Small intestine (tissue), 7 donors: ENCODE results near the gene KLHL8. TPM values are rescaled to one million over a fixed set of nuclear protein-coding genes. Genes with fewer than 3 reads are reported as not detected.

Experiments used
- DNase-seq, 2 donors: peaks; one replicate each; pipeline versions ENCODE4 v3.0.0 to v3.0.0-alpha.2; 2013
- FAIRE-seq: peaks from 2 replicates; lab custom pipeline; 2012; peaks lifted over from hg19 to GRCh38; lab: Jason Lieb, UNC
- H3K27ac ChIP-seq, 3 donors: one replicate each; pipeline ENCODE4 v1.5.1; 2013; ENCODE audit warnings: low read length in 2 of 3, mild to moderate bottlenecking in 2 of 3, control low read depth in 1 of 3, inconsistent platforms in 1 of 3, low read depth in 1 of 3, moderate library complexity in 1 of 3
- H3K27me3 ChIP-seq, 3 donors: one replicate each; pipeline ENCODE4 v1.6.1; 2013; ENCODE audit warnings: low read length in 3 of 3, inconsistent platforms in 1 of 3; ENCODE audit not compliant: control insufficient read depth in 3 of 3, insufficient read depth in 3 of 3
- H3K36me3 ChIP-seq, 3 donors: one replicate each; pipeline ENCODE4 v1.6.1; 2013; ENCODE audit warnings: low read length in 3 of 3, inconsistent platforms in 1 of 3, low read depth in 1 of 3, mild to moderate bottlenecking in 1 of 3, moderate library complexity in 1 of 3; ENCODE audit not compliant: control insufficient read depth in 3 of 3, insufficient read depth in 2 of 3
- H3K4me1 ChIP-seq, 3 donors: one replicate each; pipeline ENCODE4 v1.6.1; 2013; ENCODE audit warnings: low read length in 2 of 3, inconsistent platforms in 1 of 3, low read depth in 1 of 3, mild to moderate bottlenecking in 1 of 3, moderate library complexity in 1 of 3; ENCODE audit not compliant: control insufficient read depth in 3 of 3, insufficient read depth in 2 of 3
- H3K4me3 ChIP-seq, 3 donors: one replicate each; pipeline ENCODE4 v1.5.1; 2013; ENCODE audit warnings: low read length in 3 of 3, control low read depth in 1 of 3, inconsistent platforms in 1 of 3, low read depth in 1 of 3, mild to moderate bottlenecking in 1 of 3, moderate library complexity in 1 of 3
- H3K9me3 ChIP-seq, 2 donors: one replicate each; pipeline ENCODE4 v1.6.1; 2013; ENCODE audit warnings: low read depth in 1 of 2, low read length in 1 of 2; ENCODE audit not compliant: control insufficient read depth in 2 of 2, insufficient read depth in 1 of 2
- WGBS, 3 donors: extraction: QIAGEN DNeasy Blood & Tissue Kit; methylation state at CpG; one replicate each; pipeline ENCODE4 v1.1.7; 2013; 5-methylcytosine and 5-hydroxymethylcytosine counted together
- polyA plus RNA-seq, 4 donors: library from polyadenylated mRNA; stranded (reverse) in 3 of 4; unstranded in 1 of 4; fragments of 200-250 nt in 3 of 4; fragments of 120-200 nt in 1 of 4; gene quantifications; one replicate each; pipeline versions ENCODE4 v1.2.1 to v1.2.3, GENCODE V29; 2013
- donor health status: healthy with polysubstance abuse.
- donor health status: control.
- donor health status: control.
- donor health status: Bipolar disorder and iron deficiency.
- donor health status: healthy.

KLHL8 gene
- polyA plus RNA-seq, 4 donors, result 5.4 to 19.5 (median 7.1) TPM

- H3K27me3 ChIP-seq, result no peaks in the 10 kb centered on the region
- FAIRE-seq, result no peak
- no peak overlapping the region for H3K27ac ChIP-seq
- H3K4me3 ChIP-seq, result no peak overlapping the region
- DNase-seq, result no peak
- no peaks in the 10 kb centered on the region for H3K4me1 ChIP-seq
- H3K36me3 ChIP-seq, result no peaks in the 10 kb centered on the region
- H3K9me3 ChIP-seq, result peaks cover 0 to 3% of the 10 kb centered on the region in 2 donors
- WGBS, 3 donors, result 84 to 94% (median 92%) methylated on average over 1 of the region's 1 CpG
These were observed 35.3 kb upstream of the KLHL8 start for GRCh38 chr4:87255755-87256154.

- FAIRE-seq, result no peak
- no peak for DNase-seq
- Histone ChIP-seq H3K4me3 (no peak overlapping the region), H3K36me3 (no peaks in the 10 kb centered on the region), H3K4me1 (no peaks in the 10 kb centered on the region), H3K27me3 (no peaks in the 10 kb centered on the region), H3K9me3 (peaks cover 0 to 3% of the 10 kb centered on the region in 2 donors), H3K27ac (no peak overlapping the region)
- 67 to 75% (median 70%) methylated on average over 6 of the region's 6 CpGs for WGBS, 3 donors
These were observed 30.7 kb upstream of the KLHL8 start for GRCh38 chr4:87251106-87251505.

- FAIRE-seq, result no peak
- Histone ChIP-seq H3K27me3 (no peaks in the 10 kb centered on the region), H3K36me3 (no peaks in the 10 kb centered on the region), H3K4me3 (no peak overlapping the region), H3K27ac (no peak overlapping the region), H3K9me3 (peaks cover 0 to 4% of the 10 kb centered on the region in 2 donors), H3K4me1 (no peaks in the 10 kb centered on the region)
- no peak for DNase-seq
- 86 to 88% (median 86%) methylated on average over 5 of the region's 5 CpGs for WGBS, 3 donors
These were observed 29.9 kb upstream of the KLHL8 start for GRCh38 chr4:87250294-87250693.

GRCh38 chr4:87249332-87250019, 29.1 kb upstream of the KLHL8 start:
- FAIRE-seq, result no peak
- WGBS, 3 donors, result 20 to 38% (median 23%) methylated on average over 2 of the region's 2 CpGs
- H3K9me3 ChIP-seq, result peaks cover 0 to 4% of the 10 kb centered on the region in 2 donors

GRCh38 chr4:87243426-87244053, 23.1 kb upstream of the KLHL8 start:
- H3K27me3 ChIP-seq, result no peaks in the 10 kb centered on the region
- FAIRE-seq, result no peak

More at GRCh38 chr4:87249332-87250019, 29.1 kb upstream of the KLHL8 start:
- Histone ChIP-seq H3K27ac (no peak overlapping the region), H3K4me1 (no peaks in the 10 kb centered on the region), H3K36me3 (no peaks in the 10 kb centered on the region), H3K4me3 (no peak overlapping the region), H3K27me3 (no peaks in the 10 kb centered on the region)
- DNase-seq, result peak in 1 of 2 donors; percentile 25

GRCh38 chr4:87241336-87241735, 20.9 kb upstream of the KLHL8 start:
- H3K4me1 ChIP-seq, result no peaks in the 10 kb centered on the region
- 9 to 54% (median 30%) methylated on average over 1 of the region's 1 CpG for WGBS, 3 donors
- DNase-seq, result no peak

More at GRCh38 chr4:87243426-87244053, 23.1 kb upstream of the KLHL8 start:
- Histone ChIP-seq H3K9me3 (peaks cover 0 to 10% of the 10 kb centered on the region in 2 donors), H3K36me3 (no peaks in the 10 kb centered on the region), H3K27ac (no peak overlapping the region), H3K4me1 (no peaks in the 10 kb centered on the region), H3K4me3 (no peak overlapping the region)
- DNase-seq, result no peak
- 87 to 91% (median 89%) methylated on average over 2 of the region's 2 CpGs for WGBS, 3 donors

GRCh38 chr4:87240341-87240740, 19.9 kb upstream of the KLHL8 start:
- Histone ChIP-seq H3K27ac (no peak overlapping the region), H3K4me1 (no peaks in the 10 kb centered on the region), H3K9me3 (peaks cover 0 to 7% of the 10 kb centered on the region in 2 donors), H3K27me3 (no peaks in the 10 kb centered on the region), H3K4me3 (no peak overlapping the region), H3K36me3 (no peaks in the 10 kb centered on the region)
- WGBS, 3 donors, result 17 to 33% (median 25%) methylated on average over 1 of the region's 1 CpG
- no peak for FAIRE-seq
- DNase-seq, result peak in 1 of 2 donors; percentile 26

More at GRCh38 chr4:87241336-87241735, 20.9 kb upstream of the KLHL8 start:
- Histone ChIP-seq H3K4me3 (no peak overlapping the region), H3K27me3 (no peaks in the 10 kb centered on the region), H3K9me3 (peaks cover 0 to 10% of the 10 kb centered on the region in 2 donors), H3K36me3 (no peaks in the 10 kb centered on the region), H3K27ac (no peak overlapping the region)
- no peak for FAIRE-seq

- Histone ChIP-seq H3K36me3 (no peaks in the 10 kb centered on the region), H3K27ac (no peak overlapping the region)
- DNase-seq, result no peak
These were observed 19.4 kb upstream of the KLHL8 start for GRCh38 chr4:87239821-87240220.

More at GRCh38 chr4:87239821-87240220, 19.4 kb upstream of the KLHL8 start:
- no peaks in the 10 kb centered on the region for H3K27me3 ChIP-seq
- peaks cover 0 to 7% of the 10 kb centered on the region in 2 donors for H3K9me3 ChIP-seq
- no peak for FAIRE-seq
- H3K4me1 ChIP-seq, result no peaks in the 10 kb centered on the region
- H3K4me3 ChIP-seq, result no peak overlapping the region
